Hypothalamus (tissue), 51 donors: ENCODE data around the gene TEX29.

Experiments used
- DNase-seq, 51 donors: peaks; one replicate each; lab custom pipeline; 2025; lab: John Stamatoyannopoulos, UW

Gene TEX29

DNA sequence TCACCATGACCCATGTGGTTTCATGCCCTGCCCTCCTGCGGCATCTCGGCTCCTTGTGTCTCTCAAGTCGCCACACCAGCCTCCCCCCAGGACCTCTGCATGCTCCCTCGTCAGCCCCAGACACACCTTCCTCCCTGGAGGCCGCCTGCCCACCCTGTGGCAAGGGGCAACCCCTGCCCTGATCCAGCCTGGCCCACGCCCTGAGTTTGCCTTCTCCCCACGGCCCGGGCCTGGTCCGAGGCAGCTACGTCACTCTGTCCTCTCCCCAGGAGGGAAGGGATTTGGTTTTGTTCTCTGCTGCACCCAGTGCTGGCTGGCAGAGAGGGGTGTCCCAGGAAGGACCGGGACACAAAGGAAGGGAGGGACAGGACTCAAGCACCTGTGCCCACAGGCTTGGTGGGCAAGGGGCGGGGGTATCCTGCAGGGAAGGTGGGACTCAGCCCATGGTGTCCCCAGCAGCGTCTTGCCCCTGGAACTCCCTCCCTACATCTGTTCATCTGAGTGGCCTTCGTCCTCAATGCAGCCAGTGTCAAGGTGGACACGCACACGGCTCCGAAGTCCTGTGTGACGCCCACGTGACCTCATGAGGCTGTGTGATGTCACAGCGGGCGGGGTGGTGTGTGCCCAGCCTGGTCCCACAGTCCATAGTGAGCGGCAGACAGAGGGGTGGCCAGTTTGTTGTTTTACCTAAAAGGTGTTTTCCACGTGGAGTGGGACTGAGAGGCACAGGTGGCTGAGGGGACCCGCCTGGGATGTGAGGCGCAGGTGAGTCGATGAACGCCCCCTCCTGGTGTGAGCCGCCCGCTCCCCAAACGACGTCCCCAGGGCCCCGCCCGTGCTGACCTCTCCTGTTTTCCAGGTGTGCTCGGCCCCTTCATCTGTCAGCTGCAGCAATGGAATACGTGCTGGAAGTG, at the start of gene TEX29:
Gene TEX29 (plus strand): TSS at position 645 of the 914 bp plus-strand sequence. CDS start 249 bp downstream, at position 894.
- no peak for DNase-seq

DNA sequence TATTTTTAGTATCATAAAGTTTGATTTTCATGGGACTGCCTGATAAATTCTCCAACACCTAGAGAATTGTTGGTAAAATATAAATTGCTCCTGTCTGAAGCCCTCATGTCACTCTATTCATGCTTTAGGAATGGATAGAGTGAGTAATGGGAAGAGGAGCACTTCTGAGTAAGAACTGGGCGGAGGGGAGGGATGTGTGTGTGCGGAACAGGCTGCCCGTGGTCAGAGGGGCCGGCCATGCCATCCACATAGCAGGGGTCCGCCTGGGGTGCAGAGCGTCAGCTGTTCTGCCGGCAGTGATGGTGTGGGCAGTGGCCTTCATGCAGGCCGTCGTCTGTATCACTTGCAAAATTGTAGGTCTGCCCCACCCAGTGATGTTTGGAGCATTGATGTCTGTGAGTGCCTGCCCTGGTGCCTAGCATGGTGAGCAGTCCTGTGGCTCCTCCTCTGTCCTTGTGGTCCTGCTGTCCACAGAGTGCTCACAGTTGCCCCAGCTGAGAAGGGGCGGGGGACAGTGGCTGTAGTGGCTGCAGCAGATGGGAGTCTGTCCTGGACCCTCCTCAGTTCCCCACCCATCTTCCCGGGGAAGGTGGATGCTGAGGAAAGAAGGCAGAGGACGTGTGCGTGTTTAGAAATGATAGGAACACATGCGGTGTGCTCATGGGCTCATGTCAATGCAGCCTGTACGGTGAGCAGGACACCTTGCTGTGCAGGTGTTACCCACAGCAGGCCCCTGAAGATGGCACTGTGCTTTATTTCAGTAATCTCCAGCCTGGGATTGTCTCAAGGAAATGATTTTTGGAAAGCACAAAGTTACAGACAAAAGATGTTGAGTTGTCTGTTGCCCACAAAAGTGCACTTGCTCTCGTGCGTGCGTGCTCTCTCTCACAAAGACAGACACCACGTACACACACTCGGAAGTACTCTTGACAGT, 49.4 kb upstream of the TEX29 start:
- DNase-seq = no peak

- no peak for DNase-seq
Measured at GRCh38 chr13:111272117-111272516, 48.3 kb upstream of the TEX29 start.

DNA sequence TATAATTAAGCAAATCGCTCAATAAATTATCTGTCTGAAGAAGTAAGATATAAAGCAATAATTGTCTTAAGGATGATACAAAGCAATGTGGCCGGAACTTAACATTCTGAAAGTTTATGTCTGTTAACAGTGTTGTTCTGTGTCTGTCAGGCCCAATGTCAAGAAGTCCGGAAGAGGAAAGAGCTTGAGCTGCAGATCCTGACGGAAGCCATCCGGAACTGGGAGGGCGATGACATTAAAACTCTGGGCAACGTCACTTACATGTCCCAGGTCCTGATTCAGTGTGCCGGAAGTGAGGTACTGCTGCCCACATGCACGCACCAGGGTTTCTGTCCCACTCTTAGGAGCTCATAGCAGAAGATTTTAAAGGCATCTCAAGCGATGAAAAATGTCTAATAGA, 45.1 kb upstream of the TEX29 start:
- no peak for DNase-seq

GRCh38 chr13:111275995-111276618, 44.3 kb upstream of the TEX29 start:
- no peak for DNase-seq

DNA sequence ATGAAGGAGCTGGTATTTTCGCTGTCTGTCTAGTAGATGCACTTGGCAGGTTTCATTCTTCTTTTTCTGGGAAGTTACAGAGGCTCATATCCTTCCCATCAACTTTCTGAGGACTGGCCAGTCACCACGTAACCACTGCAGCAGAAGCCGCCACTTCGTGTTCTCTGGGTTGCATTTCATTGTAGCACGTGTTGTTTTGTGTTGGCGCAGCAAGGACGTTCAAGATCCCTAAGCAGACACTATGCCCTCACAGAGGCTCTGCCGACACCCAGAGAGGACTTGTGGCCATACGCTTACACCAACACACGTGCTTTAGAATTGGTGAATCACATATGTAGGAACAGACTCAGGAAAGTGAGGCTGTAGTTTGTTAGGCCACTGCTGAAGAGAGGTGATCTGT, 42.2 kb upstream of the TEX29 start:
- no peak for DNase-seq

DNA sequence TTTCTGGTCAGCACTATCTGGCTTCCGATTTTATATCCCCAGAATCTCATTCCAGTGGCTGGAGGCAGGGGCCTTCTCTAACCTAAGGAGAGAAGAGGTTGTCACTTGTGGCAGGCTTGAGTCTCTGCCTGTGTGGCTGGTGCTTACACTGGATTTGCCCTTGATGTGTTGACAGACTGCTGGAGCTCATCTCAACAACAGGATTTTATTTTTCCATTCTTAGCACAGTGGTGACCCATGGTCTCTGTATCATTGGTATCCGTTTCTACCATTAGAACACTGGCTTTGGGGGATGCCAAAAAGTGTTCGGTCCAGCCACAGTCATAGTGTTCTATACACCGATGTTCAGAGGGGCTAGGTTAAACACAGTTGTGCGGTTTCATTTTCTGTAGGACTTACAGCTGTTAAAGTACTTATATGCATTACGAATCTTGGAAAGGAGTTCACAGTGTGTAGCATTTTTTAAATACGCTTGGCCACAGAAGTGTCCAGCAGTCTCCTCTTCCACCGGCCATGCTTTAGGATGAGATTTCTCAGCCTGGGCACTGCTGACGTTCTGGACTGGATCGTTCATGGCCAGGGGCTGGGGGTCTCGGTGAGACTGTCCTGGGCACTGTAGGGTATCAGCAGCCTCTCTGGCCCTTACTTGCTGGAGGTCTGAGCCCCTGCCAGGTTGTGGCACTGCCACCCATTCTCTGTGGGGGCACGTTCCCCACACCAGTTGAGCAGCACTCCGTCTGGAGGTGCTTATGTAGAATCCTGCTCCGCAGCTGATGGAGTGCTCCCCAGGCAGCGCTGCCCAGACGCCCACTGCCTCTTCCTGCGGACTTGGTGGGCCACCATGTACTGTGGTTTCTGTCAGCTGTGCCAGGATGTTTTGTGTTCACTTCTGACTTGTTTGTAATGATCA, 41.4 kb upstream of the TEX29 start:
- DNase-seq = no peak

- DNase-seq = no peak
Measured at GRCh38 chr13:111280226-111280625, 40.2 kb upstream of the TEX29 start.

DNA sequence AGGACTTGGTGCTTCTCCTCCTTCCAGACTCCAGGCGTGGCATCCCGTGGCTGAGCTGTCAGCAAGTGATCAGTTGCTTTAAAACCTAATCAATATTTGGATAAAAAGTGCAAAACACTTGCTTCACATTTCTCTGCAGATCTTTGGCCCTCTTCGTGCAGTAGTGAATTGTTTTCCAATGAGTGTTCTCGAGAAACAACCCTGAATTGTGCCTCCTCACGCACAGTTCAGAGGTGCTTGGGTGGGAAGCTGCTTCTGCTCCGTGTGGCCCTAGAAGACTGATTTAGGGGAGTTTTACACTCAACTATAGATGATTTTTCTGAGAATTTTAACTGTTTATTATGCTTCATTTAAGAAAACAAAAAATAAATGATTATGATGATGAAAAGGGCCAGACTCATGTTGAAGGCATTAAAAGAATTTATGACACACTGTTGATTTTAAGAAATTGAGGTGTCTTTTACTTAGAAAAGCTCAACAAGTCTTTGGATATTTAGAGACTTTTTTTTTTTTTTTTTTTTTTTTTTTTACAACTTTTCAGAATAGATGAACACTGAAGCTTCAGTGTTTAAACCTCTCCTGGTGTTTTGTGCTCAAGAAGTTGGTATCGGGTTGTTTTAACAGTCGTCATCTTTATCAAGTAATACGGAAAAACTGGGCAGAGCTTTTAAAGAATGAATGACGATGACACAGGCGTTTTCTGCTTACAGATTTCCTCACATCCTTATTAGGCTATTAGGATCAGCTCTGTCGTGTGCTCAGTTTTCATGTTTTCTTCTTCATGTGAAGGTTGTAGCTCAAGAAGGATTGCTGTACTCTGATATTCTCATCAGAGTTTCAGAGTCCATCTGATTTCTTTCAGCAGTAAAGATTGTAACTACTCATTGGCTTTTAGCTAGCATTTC, 39.5 kb upstream of the TEX29 start:
- no peak for DNase-seq

DNA sequence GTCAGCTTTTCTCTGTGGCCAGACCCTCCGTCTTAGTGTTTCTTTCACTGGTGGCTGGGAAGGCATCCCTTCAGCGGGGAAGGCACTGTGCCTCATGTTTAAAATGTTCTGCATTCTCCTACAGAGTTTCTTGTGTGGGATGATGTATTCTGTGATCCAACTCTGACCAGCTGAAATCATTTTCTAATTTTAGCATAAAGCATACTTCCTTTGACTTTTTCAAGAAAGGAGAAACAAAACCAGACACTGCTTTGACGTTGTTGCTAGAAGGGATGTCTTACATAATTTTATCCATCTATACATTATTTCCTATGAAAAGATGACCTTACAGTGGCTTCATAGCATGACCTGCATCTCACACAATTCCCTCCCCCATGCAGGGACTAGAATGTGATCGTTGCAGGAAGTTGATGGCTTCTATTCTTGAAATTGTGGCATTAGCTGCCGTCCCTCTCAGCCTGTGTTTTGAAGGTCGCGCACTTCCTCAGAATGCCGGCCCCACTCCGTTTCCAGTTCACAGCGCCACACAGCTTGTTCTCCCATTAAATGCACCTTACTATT, 38.6 kb upstream of the TEX29 start:
- DNase-seq = peak in 2 of 51 donors; percentile 25 to 30

DNA sequence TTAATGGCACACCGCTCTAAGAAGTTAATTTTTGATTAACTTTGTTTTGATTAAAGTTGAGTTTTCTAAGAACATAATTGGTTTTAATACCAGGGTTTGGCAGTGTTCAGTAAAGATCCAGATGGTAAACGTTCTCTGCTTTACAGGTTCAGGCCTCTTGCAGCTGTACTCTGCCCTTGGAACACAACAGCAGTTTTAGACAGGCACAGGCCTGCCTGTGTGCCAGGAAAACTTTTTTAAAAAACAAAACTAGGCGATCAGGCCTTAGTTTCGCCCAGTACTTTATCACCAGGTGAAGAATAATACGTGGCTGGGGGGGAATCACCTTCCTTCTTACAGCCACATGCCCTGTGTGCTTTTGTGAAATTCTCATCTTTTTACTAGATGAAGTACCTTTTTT, 38.0 kb upstream of the TEX29 start:
- no peak for DNase-seq

DNA sequence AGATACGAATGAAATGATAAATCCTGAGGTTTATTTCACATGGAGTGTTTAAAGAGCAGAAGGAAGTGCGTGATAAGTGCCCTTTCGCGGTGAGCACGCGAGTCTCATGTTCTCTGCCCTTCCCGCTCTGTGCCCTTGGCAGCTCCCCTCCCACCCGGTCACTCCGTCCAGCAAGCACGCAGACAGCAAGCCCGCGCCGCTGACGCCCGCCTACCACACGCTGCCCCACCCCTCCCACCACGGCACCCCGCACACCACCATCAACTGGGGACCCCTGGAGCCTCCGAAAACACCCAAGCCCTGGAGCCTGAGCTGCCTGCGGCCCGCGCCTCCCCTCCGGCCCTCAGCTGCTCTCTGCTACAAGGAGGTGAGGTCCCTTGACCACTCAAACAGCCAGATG, 37.4 kb upstream of the TEX29 start:
- no peak for DNase-seq

GRCh38 chr13:111283457-111283856, 37.0 kb upstream of the TEX29 start:
- DNase-seq = no peak

DNA sequence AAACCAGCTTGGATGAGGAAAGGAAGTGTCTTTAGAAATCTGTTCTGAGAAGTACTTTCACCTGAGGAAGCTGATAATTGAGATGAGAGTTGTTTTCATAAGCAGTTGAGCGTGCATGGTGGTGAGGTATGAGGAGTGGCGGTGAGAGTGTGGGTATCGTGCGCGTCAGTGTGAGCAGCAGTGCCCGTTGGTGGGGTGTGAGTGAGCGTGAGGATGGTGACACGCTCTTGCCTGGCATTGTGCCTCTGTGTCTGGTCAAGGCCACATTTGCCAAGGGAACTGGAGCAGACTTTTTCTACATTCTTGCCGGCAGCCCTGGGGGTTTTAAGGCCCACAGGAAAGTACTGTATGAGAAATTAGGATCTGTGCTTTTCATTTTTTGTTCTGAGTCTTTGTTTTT, 36.5 kb upstream of the TEX29 start:
- peak in 1 of 51 donors; percentile 38 for DNase-seq

GRCh38 chr13:111284565-111284964, 35.9 kb upstream of the TEX29 start:
- no peak for DNase-seq

DNA sequence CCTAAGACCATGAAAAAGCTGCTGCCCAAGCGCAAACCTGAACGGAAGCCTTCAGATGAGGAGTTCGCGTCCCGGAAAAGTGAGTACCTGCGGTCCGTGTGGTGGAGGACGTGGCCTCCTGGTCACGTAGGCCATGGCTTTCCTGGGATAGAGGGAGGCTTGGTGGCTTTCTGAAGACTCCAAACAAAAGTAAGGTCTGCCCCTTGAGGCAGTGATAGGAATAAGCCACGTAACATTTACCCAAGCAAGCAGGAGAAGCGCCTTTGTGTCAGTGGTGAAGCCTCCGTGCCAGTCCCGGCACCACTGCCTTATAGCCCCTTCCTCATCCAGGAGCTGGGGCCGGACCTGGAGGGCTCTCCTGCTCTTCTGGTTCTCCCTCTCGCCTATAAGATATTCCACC, 34.3 kb upstream of the TEX29 start:
- no peak for DNase-seq

DNA sequence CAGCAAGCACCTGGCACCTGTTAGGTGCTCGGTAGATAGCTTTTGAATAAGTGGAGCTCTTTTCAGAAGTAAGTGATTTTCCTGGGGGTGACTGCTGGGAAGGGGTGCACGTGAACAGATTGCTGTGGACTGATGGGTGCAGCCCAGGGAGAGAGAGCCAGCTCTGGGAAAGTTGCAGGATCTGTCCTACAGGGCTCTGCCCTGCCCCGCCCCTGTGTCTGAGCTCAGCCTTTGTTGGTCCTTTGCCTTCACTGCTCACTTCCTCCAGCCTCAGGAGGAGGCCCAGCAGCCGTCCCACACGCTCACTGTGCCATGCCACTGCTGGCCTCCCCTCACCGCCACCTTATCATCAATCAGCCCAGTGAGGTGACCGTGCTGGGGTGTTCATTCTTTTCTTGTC, 33.7 kb upstream of the TEX29 start:
- DNase-seq = no peak

DNA sequence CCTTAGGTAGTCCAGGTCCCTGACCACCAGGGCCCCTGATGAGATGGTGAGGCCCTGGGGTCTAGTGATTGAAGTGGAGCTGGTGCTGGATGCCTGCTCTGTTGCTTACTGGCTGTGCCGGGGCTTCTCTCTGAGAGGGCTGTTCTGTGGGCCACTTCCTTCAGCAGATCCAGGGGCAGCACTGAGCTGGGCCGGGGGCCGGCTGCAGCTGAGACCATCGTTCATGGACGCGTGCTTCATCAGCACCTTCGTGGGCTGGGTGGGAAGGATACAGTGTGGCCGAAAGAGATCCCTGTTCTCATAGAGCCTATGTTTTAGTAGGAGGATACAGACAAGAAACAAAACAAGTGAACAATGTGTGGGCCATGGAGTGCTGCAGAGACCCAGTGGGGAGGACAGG, 33.2 kb upstream of the TEX29 start:
- DNase-seq = no peak

DNA sequence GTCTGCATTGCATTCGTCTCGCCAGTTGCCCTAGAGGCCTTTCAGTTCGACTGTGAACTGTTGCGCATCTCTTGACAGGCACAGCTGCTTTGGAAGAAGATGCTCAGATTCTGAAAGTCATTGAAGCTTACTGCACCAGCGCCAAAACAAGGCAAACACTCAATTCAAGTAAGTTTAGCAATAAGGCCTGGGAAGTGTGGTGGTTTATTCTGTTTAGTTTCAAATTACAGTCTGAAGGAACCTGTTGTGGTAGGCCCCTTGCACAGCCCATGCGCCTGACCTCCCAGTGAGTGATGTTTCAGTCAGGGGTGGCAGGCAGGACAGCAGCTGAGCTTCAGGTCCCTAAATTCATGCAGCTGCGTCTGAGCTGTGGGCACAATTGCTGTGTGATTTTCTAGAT, 32.2 kb upstream of the TEX29 start:
- DNase-seq = no peak
